H1 (cell line): ENCODE data around the gene IL5RA. TPM values are rescaled to one million over a fixed set of nuclear protein-coding genes. Genes with fewer than 3 reads are reported as not detected.

Experiments
- CTCF ChIA-PET: fragments of 300-600 bp; sonication (Branson Sonifier 250); formaldehyde crosslinking; loops from one replicate; lab custom pipeline; 2021; ENCODE audit not compliant: partially characterized antibody; lab: Charles Lee
- POLR2A ChIA-PET: fragments of 300-600 bp; sonication (Branson Sonifier 250); formaldehyde crosslinking; loops from one replicate; lab custom pipeline; 2021; ENCODE audit warnings: inconsistent platforms; ENCODE audit not compliant: partially characterized antibody; lab: Charles Lee
- DNase-seq, 2 experiments: peaks; one replicate each; pipeline versions ENCODE4 v3.0.0 to v3.0.0-alpha.2; 2010 to 2022; ENCODE audit warnings: low spot score in 2 of 2, low read depth in 1 of 2, mixed read lengths in 1 of 2
- FAIRE-seq: peaks from 2 replicates; lab custom pipeline; 2011; peaks lifted over from hg19 to GRCh38; lab: Jason Lieb, UNC
- H2AFZ ChIP-seq: 2 replicates; pipeline ENCODE4 v1.8.1; 2012; ENCODE audit warnings: low read length, inconsistent platforms
- H2AK5ac ChIP-seq: 2 replicates; pipeline ENCODE4 v1.6.1; 2013; ENCODE audit warnings: low read depth, low read length
- H2BK120ac ChIP-seq: replicated peaks from 2 replicates; pipeline ENCODE3; 2013; ENCODE audit warnings: low read depth, low read length, inconsistent platforms
- H2BK12ac ChIP-seq: 2 replicates; pipeline ENCODE4 v1.6.1; 2013; ENCODE audit warnings: low read depth, low read length
- H2BK15ac ChIP-seq: 2 replicates; pipeline ENCODE4 v1.6.1; 2013; ENCODE audit warnings: low read length
- H2BK20ac ChIP-seq: 2 replicates; pipeline ENCODE4 v1.6.1; 2013; ENCODE audit warnings: low read length
- H2BK5ac ChIP-seq: 2 replicates; pipeline ENCODE4 v1.6.1; 2013; ENCODE audit warnings: low read depth, low read length
- H3K14ac ChIP-seq: 2 replicates; pipeline ENCODE4 v1.6.1; 2013; ENCODE audit warnings: inconsistent platforms; ENCODE audit not compliant: insufficient read length
- H3K18ac ChIP-seq: 2 replicates; pipeline ENCODE4 v1.6.1; 2013; ENCODE audit warnings: low read length; ENCODE audit errors: extremely low read depth
- H3K23ac ChIP-seq: 2 replicates; pipeline ENCODE4 v1.6.1; 2013; ENCODE audit warnings: inconsistent platforms; ENCODE audit not compliant: insufficient read length
- H3K23me2 ChIP-seq: 2 replicates; pipeline ENCODE4 v1.6.1; 2013; ENCODE audit warnings: low read depth, low read length
- H3K27ac ChIP-seq: 2 replicates; pipeline ENCODE4 v1.6.1; 2011; ENCODE audit warnings: low read depth, low read length, inconsistent platforms
- H3K27me3 ChIP-seq, 4 experiments: replicated peaks in 1 of 4; 1 replicate in 1 of 4; 2 replicates in 3 of 4; pipeline versions ENCODE4 v1.6.1 to v1.8.1; 2011 to 2013; ENCODE audit warnings: low read length in 3 of 4, mild to moderate bottlenecking in 3 of 4, inconsistent platforms in 2 of 4, mixed read lengths in 2 of 4, moderate library complexity in 1 of 4; ENCODE audit not compliant: control insufficient read depth in 3 of 4, insufficient read depth in 3 of 4; ENCODE audit errors: extremely low read depth in 1 of 4
- H3K36me3 ChIP-seq, 4 experiments: 2 replicates each; pipeline versions ENCODE4 v1.6.1 to v1.8.1; 2011 to 2013; ENCODE audit warnings: mild to moderate bottlenecking in 4 of 4, low read length in 3 of 4, moderate library complexity in 2 of 4, control low read depth in 1 of 4, inconsistent platforms in 1 of 4; ENCODE audit not compliant: insufficient read depth in 4 of 4, control insufficient read depth in 2 of 4
- H3K4ac ChIP-seq: replicated peaks from 2 replicates; pipeline ENCODE3; 2013; ENCODE audit warnings: low read length, low read depth, mixed read lengths, inconsistent platforms; ENCODE audit not compliant: insufficient read length
- H3K4me1 ChIP-seq, 4 experiments: replicated peaks in 1 of 4; 1 replicate in 1 of 4; 2 replicates in 3 of 4; pipeline versions ENCODE4 v1.6.1 to v1.8.1; 2011 to 2013; ENCODE audit warnings: low read length in 3 of 4, inconsistent platforms in 2 of 4, mixed read lengths in 1 of 4; ENCODE audit not compliant: insufficient read depth in 4 of 4, control insufficient read depth in 3 of 4
- H3K4me2 ChIP-seq, 2 experiments: 2 replicates each; pipeline versions ENCODE4 v1.6.1 to v1.8.1; 2011 to 2013; ENCODE audit warnings: low read depth in 2 of 2, low read length in 2 of 2, control low read depth in 1 of 2, inconsistent platforms in 1 of 2, mild to moderate bottlenecking in 1 of 2; ENCODE audit not compliant: insufficient read depth in 1 of 2
- H3K4me3 ChIP-seq, 4 experiments: fragments of 200-600, 300-600 bp in 1 of 4; sonication (generic), shearing (Covaris generic), sonication (Bioruptor Twin) in 1 of 4; 2 replicates each; pipeline versions ENCODE4 v1.5.1 to v1.8.1; 2011 to 2016; ENCODE audit warnings: low read length in 4 of 4, low read depth in 3 of 4, control low read depth in 2 of 4, inconsistent platforms in 2 of 4, mild to moderate bottlenecking in 2 of 4, mixed read lengths in 1 of 4, moderate library complexity in 1 of 4; ENCODE audit not compliant: insufficient read depth in 2 of 4; ENCODE audit errors: extremely low read depth in 1 of 4
- H3K56ac ChIP-seq: replicated peaks from 2 replicates; pipeline ENCODE3; 2013; ENCODE audit warnings: low read depth, mild to moderate bottlenecking, mixed read lengths, low read length, inconsistent platforms; ENCODE audit not compliant: insufficient read length
- H3K79me1 ChIP-seq: 2 replicates; pipeline ENCODE4 v1.6.1; 2013; ENCODE audit warnings: low read depth, low read length, control low read depth
- H3K79me2 ChIP-seq, 2 experiments: 2 replicates each; pipeline versions ENCODE4 v1.6.1 to v1.8.1; 2012 to 2013; ENCODE audit warnings: low read length in 2 of 2, mild to moderate bottlenecking in 2 of 2, inconsistent platforms in 1 of 2; ENCODE audit not compliant: insufficient read depth in 2 of 2, control insufficient read depth in 1 of 2
- H3K9ac ChIP-seq, 4 experiments: replicated peaks in 1 of 4; 1 replicate in 1 of 4; 2 replicates in 3 of 4; pipeline versions ENCODE4 v1.6.1 to v1.8.1; 2011 to 2013; ENCODE audit warnings: low read depth in 3 of 4, low read length in 3 of 4, control low read depth in 2 of 4, mild to moderate bottlenecking in 2 of 4, moderate library complexity in 2 of 4, inconsistent platforms in 1 of 4; ENCODE audit errors: extremely low read depth in 1 of 4
- H3K9me3 ChIP-seq, 2 experiments: 2 replicates each; pipeline versions ENCODE4 v1.6.1 to v1.8.1; 2012 to 2013; ENCODE audit warnings: mild to moderate bottlenecking in 2 of 2, moderate library complexity in 2 of 2, control low read depth in 1 of 2, inconsistent platforms in 1 of 2, low read depth in 1 of 2, low read length in 1 of 2, mixed read lengths in 1 of 2; ENCODE audit not compliant: insufficient read depth in 2 of 2
- H4K20me1 ChIP-seq, 2 experiments: replicated peaks in 1 of 2; 2 replicates each; pipeline versions ENCODE3 to v1.8.1; 2011 to 2013; ENCODE audit warnings: inconsistent platforms in 2 of 2, low read length in 2 of 2, mild to moderate bottlenecking in 1 of 2; ENCODE audit not compliant: insufficient read depth in 2 of 2, control insufficient read depth in 1 of 2
- H4K5ac ChIP-seq: 2 replicates; pipeline ENCODE4 v1.6.1; 2013; ENCODE audit warnings: low read length, low read depth, mixed read lengths, inconsistent platforms; ENCODE audit not compliant: insufficient read length
- H4K8ac ChIP-seq: 2 replicates; pipeline ENCODE4 v1.8.0; 2013; ENCODE audit warnings: mild to moderate bottlenecking, moderate library complexity, low read length, inconsistent platforms; ENCODE audit not compliant: insufficient read depth; ENCODE audit errors: extremely low read depth
- H4K91ac ChIP-seq: replicated peaks from 2 replicates; pipeline ENCODE3; 2013; ENCODE audit warnings: low read length, mixed read lengths, inconsistent platforms; ENCODE audit not compliant: insufficient read length
- BCL11A ChIP-seq, 2 experiments: IDR thresholded peaks; one replicate each; pipeline ENCODE4 v1.6.1; 2011; ENCODE audit warnings: low read depth in 2 of 2, low read length in 2 of 2, mild to moderate bottlenecking in 2 of 2
- CREB1 ChIP-seq: IDR thresholded peaks from 2 replicates; pipeline ENCODE4 v1.6.1; 2012; ENCODE audit warnings: inconsistent platforms
- EZH2 ChIP-seq: fragments of 200-600 bp; sonication (generic); IDR thresholded peaks from 2 replicates; pipeline ENCODE4 v1.7.1; 2012; ENCODE audit warnings: low read depth, mild to moderate bottlenecking, moderate library complexity, low read length, inconsistent platforms; ENCODE audit not compliant: severe bottlenecking
- PHF8 ChIP-seq: fragments of 200-600 bp; sonication (generic); conservative IDR thresholded peaks from 2 replicates; pipeline ENCODE4 v1.7.1; 2012; ENCODE audit warnings: low read depth, mild to moderate bottlenecking, inconsistent platforms, low read length, moderate library complexity
- SIRT6 ChIP-seq: IDR thresholded peaks from one replicate; pipeline ENCODE4 v1.7.1; 2012; ENCODE audit warnings: low read length, inconsistent platforms
- WGBS, 2 experiments: shearing (Covaris generic) in 1 of 2; methylation state at CpG; one replicate each; pipeline versions ENCODE4 v1.1.6 to v1.1.7; 2013 to 2015; ENCODE audit warnings: low lambda C conversion rate in 2 of 2, mixed read lengths in 2 of 2, inconsistent platforms in 1 of 2, low coverage in 1 of 2, missing lambda C conversion rate in 1 of 2; ENCODE audit not compliant: insufficient replicate concordance in 2 of 2, insufficient coverage in 1 of 2, insufficient read length in 1 of 2; ENCODE audit errors: extremely low coverage in 1 of 2, missing lambda C conversion rate in 1 of 2; 5-methylcytosine and 5-hydroxymethylcytosine counted together
- polyA plus RNA-seq, 7 experiments: library from polyadenylated mRNA; depleted of rRNA in 3 of 7; stranded (reverse) in 5 of 7; unstranded in 2 of 7; fragments of >200 nt in 5 of 7; fragments of 200-250 nt in 2 of 7; gene quantifications; 1 replicate in 5 of 7; 2 replicates in 1 of 7; 4 replicates in 1 of 7; pipeline versions ENCODE4 v1.2.1 to v1.2.3, GENCODE V29; 2011 to 2013; ENCODE audit warnings: missing spikeins in 2 of 7, mixed read lengths in 2 of 7
- total RNA-seq: library from RNA; stranded (reverse); fragmentation: NEBNext Ultra II Directional; extraction: Animal tissue kit (Norgen Biotek cat#: 25700); gene quantifications from 2 replicates; pipeline ENCODE4 v1.2.1, GENCODE V29; 2021

Gene IL5RA
- total and polyA plus RNA-seq, 2 of the 8 experiments (the other 6 are each of a cell fraction or from before 2014, with no cell fraction given) = not detected

GRCh38 chr3:3097958-3098357, 12.2 kb downstream of the IL5RA start:
- Histone ChIP-seq H3K56ac (no peak overlapping the region), H3K79me1 (no peaks in the 10 kb centered on the region), H3K36me3 (no peaks in the 10 kb centered on the region), H3K4ac (no peak overlapping the region), H3K4me2 (no peak overlapping the region), H3K9me3 (no peaks in the 10 kb centered on the region), H2BK20ac (no peak overlapping the region), H4K5ac (no peak overlapping the region), H2BK15ac (no peak overlapping the region), H3K4me1 (no peaks in the 10 kb centered on the region), H4K91ac (no peak overlapping the region), H2BK12ac (no peak overlapping the region), H2BK120ac (no peak overlapping the region), H3K27me3 (no peaks in the 10 kb centered on the region), H3K27ac (no peak overlapping the region), H3K14ac (no peak overlapping the region), H3K23me2 (no peaks in the 10 kb centered on the region), H3K9ac (no peak overlapping the region), H2BK5ac (no peak overlapping the region), H3K23ac (no peak overlapping the region), H3K4me3 (no peak overlapping the region), H4K8ac (no peak overlapping the region), H3K18ac (no peak overlapping the region), H4K20me1 (no peaks in the 10 kb centered on the region), H3K79me2 (no peaks in the 10 kb centered on the region), H2AK5ac (no peak overlapping the region), H2AFZ (no peak overlapping the region)
- TF ChIP-seq CREB1 (no peak), EZH2 (no peak), PHF8 (no peak), SIRT6 (no peak), BCL11A (IDR thresholded peaks at IDR 0.05; ENCODE audit: low read depth in 2 of 2, low read length in 2 of 2) (no peak)
- POLR2A ChIA-PET = no interaction called here
- CTCF ChIA-PET = interaction anchor here (1.0 kb wide), 1 partner anchor 27 kb away, joined by 3 read pairs; no protein-coding TSS in a partner anchor
- FAIRE-seq = no peak
- no peak for DNase-seq
- 85% methylated on average over 4 of the region's 4 CpGs; no CpG with 5 or more reads in 1 of the 2 experiments for WGBS, 2 experiments
